ENCODE data around the gene KCNQ2. TPM values are rescaled to one million over a fixed set of nuclear protein-coding genes. Genes with fewer than 3 reads are reported as not detected.

Gene KCNQ2
- total and polyA plus RNA-seq, 4 donors = not detected

- TF ChIP-seq ZBTB33 (IDR thresholded peaks at IDR 0.05) = no peak
Measured at GRCh38 chr20:63428906-63429575, 43.4 kb downstream of the KCNQ2 start (continued).

DNA sequence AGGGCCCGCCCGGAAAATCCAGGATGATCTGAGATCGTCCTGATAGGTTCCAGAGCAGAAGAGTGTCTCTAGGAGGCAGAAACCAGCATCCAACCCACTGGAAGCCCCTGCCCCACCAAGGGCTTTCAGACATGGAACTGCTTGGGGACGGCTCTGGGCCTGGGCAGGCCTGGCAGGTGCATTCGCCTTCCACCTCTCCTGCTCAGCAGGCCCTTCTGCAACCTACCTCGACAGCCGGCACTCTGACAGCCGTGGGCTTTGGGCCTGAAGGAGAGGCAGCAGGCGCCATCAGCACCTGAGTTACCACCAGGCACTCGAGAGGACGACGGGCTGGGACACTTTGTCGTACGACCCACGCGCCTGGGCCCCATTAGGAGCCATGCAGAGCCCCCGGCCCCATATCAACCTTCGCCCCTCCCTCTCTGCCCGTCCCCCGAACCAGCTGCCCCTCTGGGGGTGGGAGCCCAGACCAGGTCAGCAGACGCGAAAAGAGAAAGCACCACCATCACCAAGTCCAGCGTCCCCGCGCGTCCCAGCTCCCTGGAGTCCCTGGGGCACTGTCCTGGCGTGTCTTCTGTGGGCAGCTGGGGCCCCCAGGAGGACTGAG lies 44.6 kb downstream of the KCNQ2 start:
- TF ChIP-seq HNF4A (conservative IDR thresholded peaks at IDR 0.05) (no peak), FOXA2 (IDR thresholded peaks at IDR 0.05) (no peak), NR2F2 (IDR thresholded peaks at IDR 0.05) (no peak), REST (IDR thresholded peaks at IDR 0.05) (no peak), RXRA (IDR thresholded peaks at IDR 0.05) (no peak), ATF3 (IDR thresholded peaks at IDR 0.05) (no peak), FOXA1 (IDR thresholded peaks at IDR 0.05) (no peak), SP1 (IDR thresholded peaks at IDR 0.05) (no peak), MAX (IDR thresholded peaks at IDR 0.05) (no peak), RAD21 (IDR thresholded peaks at IDR 0.05) (no peak), HNF4G (IDR thresholded peaks at IDR 0.05) (no peak), EGR1 (IDR thresholded peaks at IDR 0.05; ENCODE audit: low read depth in 2 of 2) (no peak), GABPA (IDR thresholded peaks at IDR 0.05 in 1 of 2, conservative IDR thresholded peaks at IDR 0.05 in 1 of 2) (no peak), TAF1 (conservative IDR thresholded peaks at IDR 0.05) (no peak), JUND (IDR thresholded peaks at IDR 0.05) (no peak), ZBTB33 (IDR thresholded peaks at IDR 0.05) (no peak), YY1 (IDR thresholded peaks at IDR 0.05) (no peak)
- TF ChIP-seq, protein P1, sequence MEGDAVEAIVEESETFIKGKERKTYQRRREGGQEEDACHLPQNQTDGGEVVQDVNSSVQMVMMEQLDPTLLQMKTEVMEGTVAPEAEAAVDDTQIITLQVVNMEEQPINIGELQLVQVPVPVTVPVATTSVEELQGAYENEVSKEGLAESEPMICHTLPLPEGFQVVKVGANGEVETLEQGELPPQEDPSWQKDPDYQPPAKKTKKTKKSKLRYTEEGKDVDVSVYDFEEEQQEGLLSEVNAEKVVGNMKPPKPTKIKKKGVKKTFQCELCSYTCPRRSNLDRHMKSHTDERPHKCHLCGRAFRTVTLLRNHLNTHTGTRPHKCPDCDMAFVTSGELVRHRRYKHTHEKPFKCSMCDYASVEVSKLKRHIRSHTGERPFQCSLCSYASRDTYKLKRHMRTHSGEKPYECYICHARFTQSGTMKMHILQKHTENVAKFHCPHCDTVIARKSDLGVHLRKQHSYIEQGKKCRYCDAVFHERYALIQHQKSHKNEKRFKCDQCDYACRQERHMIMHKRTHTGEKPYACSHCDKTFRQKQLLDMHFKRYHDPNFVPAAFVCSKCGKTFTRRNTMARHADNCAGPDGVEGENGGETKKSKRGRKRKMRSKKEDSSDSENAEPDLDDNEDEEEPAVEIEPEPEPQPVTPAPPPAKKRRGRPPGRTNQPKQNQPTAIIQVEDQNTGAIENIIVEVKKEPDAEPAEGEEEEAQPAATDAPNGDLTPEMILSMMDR (IDR thresholded peaks at IDR 0.05; ENCODE audit: low read depth, low read length, missing input control) = no peak
- H3K9ac ChIP-seq (ENCODE audit: low read depth in 1 of 2, low read length in 2 of 2) = no peak overlapping the region
- DNase-seq (ENCODE audit: low spot score) = no peak
- no peak overlapping the region for H3K4me3 ChIP-seq (ENCODE audit: low read depth in 1 of 3, low read length in 3 of 3)
- no peaks in the 10 kb centered on the region for H3K27me3 ChIP-seq (ENCODE audit: control insufficient read depth in 4 of 4, insufficient read depth in 4 of 4, low read length in 3 of 4)
- H3K36me3 ChIP-seq (ENCODE audit: control insufficient read depth in 4 of 4, insufficient read depth in 3 of 4, low read depth in 1 of 4, low read length in 3 of 4) = no peaks in the 10 kb centered on the region
- no peaks in the 10 kb centered on the region for H3K9me3 ChIP-seq (ENCODE audit: control insufficient read depth in 4 of 4, low read length in 3 of 4)
- no peak overlapping the region for H3K27ac ChIP-seq (ENCODE audit: low read depth in 1 of 2, low read length in 2 of 2)
- no peaks in the 10 kb centered on the region for H3K4me1 ChIP-seq (ENCODE audit: control insufficient read depth in 4 of 4, insufficient read depth in 4 of 4, low read length in 3 of 4)
- 85% methylated on average over 27 of the region's 27 CpGs for WGBS
